Mononuclear cell (primary cell): ENCODE results near the gene VPS39. TPM values are rescaled to one million over a fixed set of nuclear protein-coding genes. Genes with fewer than 3 reads are reported as not detected.

Source experiments
- H3K27me3 ChIP-seq: 2 replicates; pipeline ENCODE4 v1.6.0; 2011; ENCODE audit warnings: low read length, control low read depth; ENCODE audit not compliant: insufficient read depth
- H3K4me1 ChIP-seq: 2 replicates; pipeline ENCODE4 v1.5.1; 2011; ENCODE audit warnings: mild to moderate bottlenecking, low read length, control low read depth; ENCODE audit not compliant: insufficient read depth
- H3K4me3 ChIP-seq: 2 replicates; pipeline ENCODE4 v1.5.1; 2011; ENCODE audit warnings: mild to moderate bottlenecking, low read length, moderate library complexity
- H3K9me3 ChIP-seq: 2 replicates; pipeline ENCODE4 v1.5.1; 2011; ENCODE audit warnings: low read depth, mild to moderate bottlenecking, control low read depth, low read length
- total RNA-seq: library from RNA; depleted of rRNA; stranded (reverse); fragments of >200 nt; gene quantifications from one replicate; pipeline ENCODE4 v1.2.3, GENCODE V29; 2012

The VPS39 gene
- total RNA-seq, 1 donor, result 103 TPM

GRCh38 chr15:42121021-42121420, 87.1 kb downstream of the VPS39 start:
- H3K27me3 ChIP-seq, result no peaks in the 10 kb centered on the region
- peaks cover 46% of the 10 kb centered on the region for H3K4me1 ChIP-seq
- no peaks in the 10 kb centered on the region for H3K9me3 ChIP-seq
- H3K4me3 ChIP-seq, result no peak overlapping the region

- no peaks in the 10 kb centered on the region for H3K27me3 ChIP-seq
- H3K4me3 ChIP-seq, result no peak overlapping the region
- no peaks in the 10 kb centered on the region for H3K9me3 ChIP-seq
- H3K4me1 ChIP-seq, result peaks cover 46% of the 10 kb centered on the region
Measured at GRCh38 chr15:42120285-42120684, 87.8 kb downstream of the VPS39 start.

- Histone ChIP-seq H3K27me3 (no peaks in the 10 kb centered on the region), H3K9me3 (no peaks in the 10 kb centered on the region), H3K4me1 (peaks cover 46% of the 10 kb centered on the region), H3K4me3 (no peak overlapping the region)
Measured at GRCh38 chr15:42119446-42119760, 88.7 kb downstream of the VPS39 start.

- Histone ChIP-seq H3K4me1 (peaks cover 46% of the 10 kb centered on the region), H3K4me3 (no peak overlapping the region), H3K27me3 (no peaks in the 10 kb centered on the region), H3K9me3 (no peaks in the 10 kb centered on the region)
Measured at GRCh38 chr15:42118650-42119445, 89.3 kb downstream of the VPS39 start.

- peaks cover 42% of the 10 kb centered on the region for H3K4me1 ChIP-seq
- H3K9me3 ChIP-seq, result no peaks in the 10 kb centered on the region
- no peak overlapping the region for H3K4me3 ChIP-seq
- no peaks in the 10 kb centered on the region for H3K27me3 ChIP-seq
Measured at GRCh38 chr15:42111924-42112323, 96.2 kb downstream of the VPS39 start.

- Histone ChIP-seq H3K27me3 (no peaks in the 10 kb centered on the region), H3K9me3 (no peaks in the 10 kb centered on the region), H3K4me3 (no peak overlapping the region), H3K4me1 (peaks cover 58% of the 10 kb centered on the region)
Measured at GRCh38 chr15:42110367-42110766, 97.7 kb downstream of the VPS39 start.

- Histone ChIP-seq H3K27me3 (no peaks in the 10 kb centered on the region), H3K4me3 (no peak overlapping the region), H3K9me3 (no peaks in the 10 kb centered on the region), H3K4me1 (peaks cover 70% of the 10 kb centered on the region)
Measured at GRCh38 chr15:42108806-42109205, 99.3 kb downstream of the VPS39 start.

Other genes starting within 250 kb of the VPS39 start
- gene EHD4, start 235.7 kb downstream of the VPS39 start, total RNA-seq, result 35.3 TPM
- not detected for gene PLA2G4E, start 187.3 kb downstream of the VPS39 start, total RNA-seq
- not detected for gene PLA2G4D, start 113.7 kb downstream of the VPS39 start, total RNA-seq
- not detected for gene PLA2G4F, start 51.7 kb downstream of the VPS39 start, total RNA-seq
- gene GANC, start 64.9 kb upstream of the VPS39 start, total RNA-seq, result 21.4 TPM
- gene TMEM87A, start 65.1 kb upstream of the VPS39 start, total RNA-seq, result 78.3 TPM
- gene CAPN3, start 151.2 kb upstream of the VPS39 start, total RNA-seq, result 4.1 TPM